K562 (cell line): ENCODE results near the gene PDZRN4. TPM values are rescaled to one million over a fixed set of nuclear protein-coding genes. Genes with fewer than 3 reads are reported as not detected.

Experiments
- ATAC-seq: fragments of 200-7000 bp; cut with Tn5 transposase; 3 replicates; pipeline ENCODE4 v1.9.1; 2020; ENCODE audit warnings: moderate library complexity
- BruUV-seq: library from RNA; stranded (reverse); fragments of 400-500 nt; replicated peaks from 2 replicates; lab custom pipeline; 2021; lab: Mats Ljungman, UMichigan
- CTCF ChIA-PET: fragments of 300-600 bp; formaldehyde crosslinking; extraction: SDS; loops from one replicate; lab custom pipeline; 2021; ENCODE audit warnings: low intra/inter-chr PET ratio; lab: Yijun Ruan, JAX
- POLR2A ChIA-PET: fragments of 300-600, 350-650 bp; sonication (Branson Sonifier 250); formaldehyde crosslinking; extraction: SDS; loops from one replicate; lab custom pipeline; 2021; ENCODE audit warnings: antibody characterized with exemption, inconsistent platforms; lab: Yijun Ruan, JAX
- DNase-seq, 4 experiments: peaks; one replicate each; pipeline versions ENCODE4 v3.0.0 to v3.0.0-alpha.2; 2011 to 2018; ENCODE audit warnings: low spot score in 3 of 4, mixed read lengths in 3 of 4; ENCODE audit errors: extremely low read depth in 1 of 4
- FAIRE-seq: peaks from 2 replicates; lab custom pipeline; 2011; peaks lifted over from hg19 to GRCh38; lab: Jason Lieb, UNC
- H2AFZ ChIP-seq: 2 replicates; pipeline ENCODE4 v1.6.0; 2011; ENCODE audit warnings: low read depth, low read length, control low read depth, inconsistent platforms
- H3K27ac ChIP-seq: fragments of 200-600 bp; 3 replicates; pipeline ENCODE4 v1.8.0; 2011; ENCODE audit warnings: low read depth, mild to moderate bottlenecking, control low read depth, inconsistent platforms, low read length, moderate library complexity, mixed read lengths; ENCODE audit errors: extremely low read depth
- H3K27me3 ChIP-seq, 2 experiments: fragments of 300-600 bp in 1 of 2; 2 replicates in 1 of 2; 3 replicates in 1 of 2; pipeline versions ENCODE4 v1.6.0 to v1.8.0; 2011; ENCODE audit warnings: inconsistent platforms in 2 of 2, low read length in 2 of 2, mild to moderate bottlenecking in 1 of 2, mixed read lengths in 1 of 2, moderate library complexity in 1 of 2; ENCODE audit not compliant: control insufficient read depth in 2 of 2, insufficient read depth in 2 of 2
- H3K36me3 ChIP-seq: fragments of 300-600 bp; 3 replicates; pipeline ENCODE4 v1.8.0; 2011; ENCODE audit warnings: mild to moderate bottlenecking, low read length, inconsistent platforms; ENCODE audit not compliant: control insufficient read depth, insufficient read depth
- H3K4me1 ChIP-seq, 2 experiments: fragments of 200-600 bp in 1 of 2; replicated peaks in 1 of 2; 2 replicates in 1 of 2; 3 replicates in 1 of 2; pipeline versions ENCODE4 v1.5.1 to v1.8.0; 2011; ENCODE audit warnings: inconsistent platforms in 2 of 2, low read length in 2 of 2, mild to moderate bottlenecking in 1 of 2, mixed read lengths in 1 of 2, moderate library complexity in 1 of 2; ENCODE audit not compliant: control insufficient read depth in 2 of 2, insufficient read depth in 2 of 2
- H3K4me2 ChIP-seq: 2 replicates; pipeline ENCODE4 v1.6.1; 2011; ENCODE audit warnings: low read length, control low read depth, inconsistent platforms, mixed read lengths; ENCODE audit not compliant: insufficient read depth
- H3K4me3 ChIP-seq: fragments of 200-600 bp; sonication (generic), shearing (Covaris generic); 2 replicates; pipeline ENCODE4 v1.5.1; 2016; ENCODE audit warnings: control low read depth, inconsistent platforms
- H3K79me2 ChIP-seq: fragments of 200-600 bp; 3 replicates; pipeline ENCODE4 v1.8.0; 2011; ENCODE audit warnings: low read length, inconsistent platforms; ENCODE audit not compliant: control insufficient read depth, insufficient read depth
- H3K9ac ChIP-seq, 2 experiments: 2 replicates each; pipeline versions ENCODE4 v1.6.0 to v1.6.1; 2011; ENCODE audit warnings: low read depth in 2 of 2, low read length in 2 of 2, control low read depth in 1 of 2, inconsistent platforms in 1 of 2, mild to moderate bottlenecking in 1 of 2, mixed read lengths in 1 of 2; ENCODE audit not compliant: insufficient read depth in 1 of 2
- H3K9me1 ChIP-seq: one replicate; pipeline ENCODE4 v1.6.0; 2011; ENCODE audit warnings: inconsistent platforms, mild to moderate bottlenecking, low read length, moderate library complexity; ENCODE audit not compliant: control insufficient read depth, insufficient read depth
- H3K9me3 ChIP-seq: replicated peaks from 2 replicates; pipeline ENCODE4 v1.5.1; 2011; ENCODE audit warnings: low read depth, low read length, inconsistent platforms; ENCODE audit not compliant: control insufficient read depth, insufficient read depth
- H4K20me1 ChIP-seq: replicated peaks from 2 replicates; pipeline ENCODE4 v1.6.1; 2011; ENCODE audit warnings: low read length, inconsistent platforms, mixed read lengths; ENCODE audit not compliant: control insufficient read depth, insufficient read depth
- ETV6 ChIP-seq, 3 experiments: fragments of 150-350 bp in 1 of 3; sonication (generic) in 1 of 3; formaldehyde crosslinking in 1 of 3; IDR thresholded peaks; 2 replicates each; pipeline versions ENCODE4 v1.6.1 to v1.8.0; 2014 to 2022; ENCODE audit warnings: borderline replicate concordance in 2 of 3, low read depth in 2 of 3, antibody characterized with exemption in 1 of 3, low read length in 1 of 3, mild to moderate bottlenecking in 1 of 3, missing genetic modification reagents in 1 of 3
- FOS ChIP-seq: IDR thresholded peaks from 3 replicates; pipeline ENCODE4 v1.6.1; 2011; ENCODE audit not compliant: insufficient read length; ENCODE audit errors: extremely low read depth
- MTA3 ChIP-seq: fragments of 450-650 bp; formaldehyde crosslinking; IDR thresholded peaks from 2 replicates; pipeline ENCODE4 v1.6.1; 2017; ENCODE audit warnings: mild to moderate bottlenecking, borderline replicate concordance
- NFIX ChIP-seq: fragments of 250-450 bp; sonication (Bioruptor Pico); IDR thresholded peaks from 2 replicates; pipeline ENCODE4 v1.4.0; 2020; ENCODE audit warnings: low read depth, mild to moderate bottlenecking, moderate library complexity
- RFX7 ChIP-seq: fragments of 250-450 bp; sonication (Bioruptor Pico); IDR thresholded peaks from 2 replicates; pipeline ENCODE4 v1.5.1; 2021; ENCODE audit warnings: mild to moderate bottlenecking
- SMAD2 ChIP-seq: fragments of 150-350 bp; IDR thresholded peaks from 2 replicates; pipeline ENCODE4 v1.6.1; 2014; ENCODE audit warnings: low read depth, mild to moderate bottlenecking, low read length
- SNRNP70 ChIP-seq: fragments of 200-400 bp; formaldehyde crosslinking; optimal IDR thresholded peaks from 2 replicates; pipeline ENCODE3; 2017; ENCODE audit warnings: low read depth, low read length
- ZNF766 ChIP-seq: fragments of 200-800 bp; sonication (Bioruptor generic); conservative IDR thresholded peaks from 2 replicates; pipeline ENCODE4 v1.6.1; 2016; ENCODE audit warnings: missing genetic modification characterization, missing compliant biosample characterization
- ZNF785 ChIP-seq: fragments of 250-450 bp; sonication (Bioruptor Pico); IDR thresholded peaks from 2 replicates; pipeline ENCODE4 v1.4.0; 2020; ENCODE audit warnings: mild to moderate bottlenecking
- WGBS: fragments of 100-300 bp; shearing (Covaris generic); methylation state at CpG from one replicate; pipeline ENCODE4 v1.1.6; 2016; ENCODE audit warnings: low coverage, mixed read lengths; ENCODE audit not compliant: insufficient coverage; ENCODE audit errors: missing lambda C conversion rate; 5-methylcytosine and 5-hydroxymethylcytosine counted together
- in situ Hi-C: fragments of 300-500 bp; cut with MboI; formaldehyde crosslinking; loops from 4 replicates; pipeline ENCODE4 v1.15.0; 2018; ENCODE audit warnings: inconsistent platforms, mixed read lengths
- intact Hi-C: fragments of 100-400 bp; cut with micrococcal nuclease; formaldehyde crosslinking; loops from 2 replicates; pipeline ENCODE4 v1.14.2; 2022
- polyA plus RNA-seq, 8 experiments: library from polyadenylated mRNA; depleted of rRNA in 4 of 8; stranded (reverse) in 5 of 8; unstranded in 3 of 8; fragments of >200 nt; fragmentation: Nextera tagmentation in 2 of 8; fragmentation: Illumina TruSeq in 1 of 8; extraction: Ambion mirVana in 2 of 8; extraction: Trizol in 1 of 8; gene quantifications; 2 replicates each; pipeline versions ENCODE4 v1.2.1 to v1.2.3, GENCODE V29; 2011 to 2014; ENCODE audit warnings: inconsistent platforms in 1 of 8, missing spikeins in 1 of 8
- total RNA-seq, 7 experiments: library from RNA; depleted of rRNA in 6 of 7; stranded (reverse); fragments of >200 nt in 6 of 7; fragmentation: Illumina TruSeq in 2 of 7; extraction: Trizol in 2 of 7; gene quantifications; 2 replicates each; pipeline versions ENCODE4 v1.2.1 to v1.2.3, GENCODE V29; 2011 to 2021; ENCODE audit warnings: low replicate concordance in 1 of 7
- TF ChIP-seq, protein P1 (sequence below): fragments of 250-450 bp; sonication (Bioruptor Pico); IDR thresholded peaks from 2 replicates; pipeline ENCODE4 v1.4.0; 2020
- TF ChIP-seq, protein P2 (sequence below): IDR thresholded peaks from 2 replicates; pipeline ENCODE4 v1.6.1; 2014; ENCODE audit warnings: antibody characterized with exemption
- TF ChIP-seq, protein P3 (sequence below): fragments of 450-650 bp; formaldehyde crosslinking; IDR thresholded peaks from 2 replicates; pipeline ENCODE4 v1.4.0; 2020; ENCODE audit warnings: mild to moderate bottlenecking, mixed read lengths

Gene PDZRN4
- total and polyA plus RNA-seq, 9 of the 15 experiments (the other 6 are each of a cell fraction or from before 2014, with no cell fraction given): not detected

DNA sequence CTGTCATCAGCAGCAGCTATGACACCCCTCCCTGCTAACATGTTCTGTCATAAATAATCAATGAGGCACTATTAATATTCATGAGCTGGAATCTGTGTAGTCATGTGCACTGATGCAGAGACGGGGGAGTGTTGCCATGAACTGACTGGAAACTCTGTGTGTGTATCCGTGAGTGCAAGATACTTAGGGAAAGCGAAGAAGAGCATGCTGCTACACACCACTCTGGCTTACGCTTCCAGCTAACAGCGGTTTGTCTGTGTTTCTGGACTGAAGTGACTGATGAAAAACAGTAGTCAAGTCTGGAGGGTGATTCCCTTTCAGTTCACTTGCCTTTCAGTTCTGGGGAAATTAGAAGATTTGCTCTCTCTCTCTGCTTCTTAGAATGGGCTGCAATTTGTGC, 249.4 kb downstream of the PDZRN4 start:
- no peaks in the 10 kb centered on the region for H3K9me3 ChIP-seq
- ChIA-PET CTCF (no interaction called here), POLR2A (no interaction called here)
- no peaks in the 10 kb centered on the region for H3K27me3 ChIP-seq
- FAIRE-seq: no peak
- H2AFZ ChIP-seq: no peak overlapping the region
- no peak overlapping the region for H3K4me2 ChIP-seq
- H3K79me2 ChIP-seq: no peaks in the 10 kb centered on the region
- TF ChIP-seq RFX7: no peak
- TF ChIP-seq SNRNP70: no peak
- TF ChIP-seq, protein P1, sequence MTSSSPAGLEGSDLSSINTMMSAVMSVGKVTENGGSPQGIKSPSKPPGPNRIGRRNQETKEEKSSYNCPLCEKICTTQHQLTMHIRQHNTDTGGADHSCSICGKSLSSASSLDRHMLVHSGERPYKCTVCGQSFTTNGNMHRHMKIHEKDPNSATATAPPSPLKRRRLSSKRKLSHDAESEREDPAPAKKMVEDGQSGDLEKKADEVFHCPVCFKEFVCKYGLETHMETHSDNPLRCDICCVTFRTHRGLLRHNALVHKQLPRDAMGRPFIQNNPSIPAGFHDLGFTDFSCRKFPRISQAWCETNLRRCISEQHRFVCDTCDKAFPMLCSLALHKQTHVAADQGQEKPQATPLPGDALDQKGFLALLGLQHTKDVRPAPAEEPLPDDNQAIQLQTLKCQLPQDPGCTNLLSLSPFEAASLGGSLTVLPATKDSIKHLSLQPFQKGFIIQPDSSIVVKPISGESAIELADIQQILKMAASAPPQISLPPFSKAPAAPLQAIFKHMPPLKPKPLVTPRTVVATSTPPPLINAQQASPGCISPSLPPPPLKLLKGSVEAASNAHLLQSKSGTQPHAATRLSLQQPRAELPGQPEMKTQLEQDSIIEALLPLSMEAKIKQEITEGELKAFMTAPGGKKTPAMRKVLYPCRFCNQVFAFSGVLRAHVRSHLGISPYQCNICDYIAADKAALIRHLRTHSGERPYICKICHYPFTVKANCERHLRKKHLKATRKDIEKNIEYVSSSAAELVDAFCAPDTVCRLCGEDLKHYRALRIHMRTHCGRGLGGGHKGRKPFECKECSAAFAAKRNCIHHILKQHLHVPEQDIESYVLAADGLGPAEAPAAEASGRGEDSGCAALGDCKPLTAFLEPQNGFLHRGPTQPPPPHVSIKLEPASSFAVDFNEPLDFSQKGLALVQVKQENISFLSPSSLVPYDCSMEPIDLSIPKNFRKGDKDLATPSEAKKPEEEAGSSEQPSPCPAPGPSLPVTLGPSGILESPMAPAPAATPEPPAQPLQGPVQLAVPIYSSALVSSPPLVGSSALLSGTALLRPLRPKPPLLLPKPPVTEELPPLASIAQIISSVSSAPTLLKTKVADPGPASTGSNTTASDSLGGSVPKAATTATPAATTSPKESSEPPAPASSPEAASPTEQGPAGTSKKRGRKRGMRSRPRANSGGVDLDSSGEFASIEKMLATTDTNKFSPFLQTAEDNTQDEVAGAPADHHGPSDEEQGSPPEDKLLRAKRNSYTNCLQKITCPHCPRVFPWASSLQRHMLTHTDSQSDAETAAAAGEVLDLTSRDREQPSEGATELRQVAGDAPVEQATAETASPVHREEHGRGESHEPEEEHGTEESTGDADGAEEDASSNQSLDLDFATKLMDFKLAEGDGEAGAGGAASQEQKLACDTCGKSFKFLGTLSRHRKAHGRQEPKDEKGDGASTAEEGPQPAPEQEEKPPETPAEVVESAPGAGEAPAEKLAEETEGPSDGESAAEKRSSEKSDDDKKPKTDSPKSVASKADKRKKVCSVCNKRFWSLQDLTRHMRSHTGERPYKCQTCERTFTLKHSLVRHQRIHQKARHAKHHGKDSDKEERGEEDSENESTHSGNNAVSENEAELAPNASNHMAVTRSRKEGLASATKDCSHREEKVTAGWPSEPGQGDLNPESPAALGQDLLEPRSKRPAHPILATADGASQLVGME (CRISPR knock-in tag): no peak
- no peak for TF ChIP-seq SMAD2
- TF ChIP-seq FOS: no peak
- TF ChIP-seq NFIX (CRISPR knock-in tag): no peak
- TF ChIP-seq, protein P2, sequence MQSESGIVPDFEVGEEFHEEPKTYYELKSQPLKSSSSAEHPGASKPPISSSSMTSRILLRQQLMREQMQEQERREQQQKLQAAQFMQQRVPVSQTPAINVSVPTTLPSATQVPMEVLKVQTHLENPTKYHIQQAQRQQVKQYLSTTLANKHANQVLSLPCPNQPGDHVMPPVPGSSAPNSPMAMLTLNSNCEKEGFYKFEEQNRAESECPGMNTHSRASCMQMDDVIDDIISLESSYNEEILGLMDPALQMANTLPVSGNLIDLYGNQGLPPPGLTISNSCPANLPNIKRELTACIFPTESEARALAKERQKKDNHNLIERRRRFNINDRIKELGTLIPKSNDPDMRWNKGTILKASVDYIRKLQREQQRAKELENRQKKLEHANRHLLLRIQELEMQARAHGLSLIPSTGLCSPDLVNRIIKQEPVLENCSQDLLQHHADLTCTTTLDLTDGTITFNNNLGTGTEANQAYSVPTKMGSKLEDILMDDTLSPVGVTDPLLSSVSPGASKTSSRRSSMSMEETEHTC: no peak
- TF ChIP-seq, protein P3, sequence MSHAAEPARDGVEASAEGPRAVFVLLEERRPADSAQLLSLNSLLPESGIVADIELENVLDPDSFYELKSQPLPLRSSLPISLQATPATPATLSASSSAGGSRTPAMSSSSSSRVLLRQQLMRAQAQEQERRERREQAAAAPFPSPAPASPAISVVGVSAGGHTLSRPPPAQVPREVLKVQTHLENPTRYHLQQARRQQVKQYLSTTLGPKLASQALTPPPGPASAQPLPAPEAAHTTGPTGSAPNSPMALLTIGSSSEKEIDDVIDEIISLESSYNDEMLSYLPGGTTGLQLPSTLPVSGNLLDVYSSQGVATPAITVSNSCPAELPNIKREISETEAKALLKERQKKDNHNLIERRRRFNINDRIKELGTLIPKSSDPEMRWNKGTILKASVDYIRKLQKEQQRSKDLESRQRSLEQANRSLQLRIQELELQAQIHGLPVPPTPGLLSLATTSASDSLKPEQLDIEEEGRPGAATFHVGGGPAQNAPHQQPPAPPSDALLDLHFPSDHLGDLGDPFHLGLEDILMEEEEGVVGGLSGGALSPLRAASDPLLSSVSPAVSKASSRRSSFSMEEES (CRISPR knock-in tag): no peak
- no peak for TF ChIP-seq ZNF785 (CRISPR knock-in tag)
- TF ChIP-seq MTA3: no peak
- TF ChIP-seq ZNF766 (CRISPR knock-in tag): no peak
- TF ChIP-seq ETV6 (IDR thresholded peaks at IDR 0.05; ENCODE audit: borderline replicate concordance in 1 of 2, low read depth in 2 of 2, low read length in 1 of 2): no peak
- TF ChIP-seq ETV6 (CRISPR knock-in tag; IDR thresholded peaks at IDR 0.05; ENCODE audit: borderline replicate concordance): no peak
- intact Hi-C loops (no loop called here), in situ Hi-C loops (no loop called here)
- no peak overlapping the region for H3K4me3 ChIP-seq
- H3K4me1 ChIP-seq: no peaks in the 10 kb centered on the region
- H4K20me1 ChIP-seq: no peaks in the 10 kb centered on the region
- under 1% methylated on average over 5 of the region's 5 CpGs for WGBS
- BruUV-seq: no TSS peak
- no peak overlapping the region for H3K9ac ChIP-seq
- H3K27ac ChIP-seq: no peak overlapping the region
- no peaks in the 10 kb centered on the region for H3K9me1 ChIP-seq
- no peak for DNase-seq
- H3K36me3 ChIP-seq: no peaks in the 10 kb centered on the region
- ATAC-seq: no peak
